ENCODE data around the gene GIT2. TPM values are rescaled to one million over a fixed set of nuclear protein-coding genes. Genes with fewer than 3 reads are reported as not detected.
"Not testable (repeated sequence)": the region's sequence is repeated elsewhere in the genome, so short reads cannot be mapped to it uniquely, and the experiment has no call there.

GIT2 gene
- total RNA-seq, 1 donor from 2014 or later: 72.3 TPM

- H3K36me3 Mint-ChIP-seq (ENCODE audit: low read depth): no peaks in the 10 kb centered on the region
- H3K4me3 Mint-ChIP-seq (ENCODE audit: low read depth): no peak overlapping the region
- peaks cover 28% of the 10 kb centered on the region for H3K4me1 Mint-ChIP-seq (ENCODE audit: low read depth)
- H3K27ac Mint-ChIP-seq: no peak overlapping the region
- DNase-seq (ENCODE audit: low spot score): no peak
- no peaks in the 10 kb centered on the region for H3K27me3 Mint-ChIP-seq (ENCODE audit: low read depth)
- intact Hi-C loops (cut with micrococcal nuclease): no loop called here
- H3K9me3 Mint-ChIP-seq: no peaks in the 10 kb centered on the region
Observed at GRCh38 chr12:109897029-109897428, 99.1 kb downstream of the GIT2 start.

GRCh38 chr12:109896188-109896587 is 100.0 kb downstream of the GIT2 start:
- H3K27me3 Mint-ChIP-seq (ENCODE audit: low read depth): no peaks in the 10 kb centered on the region
- no peaks in the 10 kb centered on the region for H3K9me3 Mint-ChIP-seq

GRCh38 chr12:109894939-109895338 is 101.2 kb downstream of the GIT2 start:
- Mint-ChIP-seq H3K9me3 (no peaks in the 10 kb centered on the region), H3K4me3 (ENCODE audit: low read depth) (no peak overlapping the region), H3K36me3 (ENCODE audit: low read depth) (no peaks in the 10 kb centered on the region), H3K4me1 (ENCODE audit: low read depth) (peaks cover 17% of the 10 kb centered on the region), H3K27me3 (ENCODE audit: low read depth) (no peaks in the 10 kb centered on the region), H3K27ac (no peak overlapping the region)
- intact Hi-C loops (cut with micrococcal nuclease): no loop called here
- no peak for DNase-seq (ENCODE audit: low spot score)

More at GRCh38 chr12:109896188-109896587, 100.0 kb downstream of the GIT2 start:
- Mint-ChIP-seq H3K4me3 (ENCODE audit: low read depth) (no peak overlapping the region), H3K27ac (no peak overlapping the region), H3K4me1 (ENCODE audit: low read depth) (peaks cover 22% of the 10 kb centered on the region), H3K36me3 (ENCODE audit: low read depth) (no peaks in the 10 kb centered on the region)
- DNase-seq (ENCODE audit: low spot score): no peak
- intact Hi-C loops (cut with micrococcal nuclease): no loop called here

- Mint-ChIP-seq H3K27me3 (ENCODE audit: low read depth) (no peaks in the 10 kb centered on the region), H3K4me1 (ENCODE audit: low read depth) (peaks cover 28% of the 10 kb centered on the region), H3K27ac (no peak overlapping the region), H3K4me3 (ENCODE audit: low read depth) (no peak overlapping the region), H3K36me3 (ENCODE audit: low read depth) (no peaks in the 10 kb centered on the region), H3K9me3 (no peaks in the 10 kb centered on the region)
- no peak for DNase-seq (ENCODE audit: low spot score)
- intact Hi-C loops (cut with micrococcal nuclease): no loop called here
Observed at GRCh38 chr12:109893261-109893995, 102.7 kb downstream of the GIT2 start.

- H3K27ac Mint-ChIP-seq: no peak overlapping the region
- no peaks in the 10 kb centered on the region for H3K9me3 Mint-ChIP-seq
- H3K4me1 Mint-ChIP-seq (ENCODE audit: low read depth): peaks cover 33% of the 10 kb centered on the region
- no peaks in the 10 kb centered on the region for H3K36me3 Mint-ChIP-seq (ENCODE audit: low read depth)
- no peak overlapping the region for H3K4me3 Mint-ChIP-seq (ENCODE audit: low read depth)
- intact Hi-C loops (cut with micrococcal nuclease): no loop called here
- DNase-seq (ENCODE audit: low spot score): no peak
- no peaks in the 10 kb centered on the region for H3K27me3 Mint-ChIP-seq (ENCODE audit: low read depth)
Observed at GRCh38 chr12:109892748-109893147, 103.4 kb downstream of the GIT2 start.

GRCh38 chr12:109892165-109892715 is 103.9 kb downstream of the GIT2 start:
- no peaks in the 10 kb centered on the region for H3K36me3 Mint-ChIP-seq (ENCODE audit: low read depth)
- H3K27me3 Mint-ChIP-seq (ENCODE audit: low read depth): no peaks in the 10 kb centered on the region
- peaks cover 37% of the 10 kb centered on the region for H3K4me1 Mint-ChIP-seq (ENCODE audit: low read depth)
- no peak overlapping the region for H3K27ac Mint-ChIP-seq
- no peak for DNase-seq (ENCODE audit: low spot score)
- intact Hi-C loops (cut with micrococcal nuclease): no loop called here
- H3K4me3 Mint-ChIP-seq (ENCODE audit: low read depth): no peak overlapping the region
- no peaks in the 10 kb centered on the region for H3K9me3 Mint-ChIP-seq

GRCh38 chr12:109891731-109892130 is 104.4 kb downstream of the GIT2 start:
- H3K36me3 Mint-ChIP-seq (ENCODE audit: low read depth); intact Hi-C loops (cut with micrococcal nuclease); DNase-seq (ENCODE audit: low spot score); H3K27ac Mint-ChIP-seq; H3K4me3 Mint-ChIP-seq (ENCODE audit: low read depth); H3K27me3 Mint-ChIP-seq (ENCODE audit: low read depth); H3K9me3 Mint-ChIP-seq: not testable (repeated sequence)
- H3K4me1 Mint-ChIP-seq (ENCODE audit: low read depth): peaks cover 37% of the 10 kb centered on the region

GRCh38 chr12:109890620-109891170 is 105.5 kb downstream of the GIT2 start:
- Mint-ChIP-seq H3K27ac (no peak overlapping the region), H3K4me1 (ENCODE audit: low read depth) (peaks cover 37% of the 10 kb centered on the region), H3K9me3 (no peaks in the 10 kb centered on the region), H3K4me3 (ENCODE audit: low read depth) (no peak overlapping the region), H3K27me3 (ENCODE audit: low read depth) (no peaks in the 10 kb centered on the region), H3K36me3 (ENCODE audit: low read depth) (no peaks in the 10 kb centered on the region)
- intact Hi-C loops (cut with micrococcal nuclease): no loop called here
- DNase-seq (ENCODE audit: low spot score): no peak

- Mint-ChIP-seq H3K4me1 (ENCODE audit: low read depth) (peaks cover 39% of the 10 kb centered on the region), H3K9me3 (no peaks in the 10 kb centered on the region)
- no peak for DNase-seq (ENCODE audit: low spot score)
Observed at GRCh38 chr12:109888179-109889020, 107.8 kb downstream of the GIT2 start.

GRCh38 chr12:109885616-109886015 is 110.6 kb downstream of the GIT2 start:
- intact Hi-C loops (cut with micrococcal nuclease): no loop called here
- Mint-ChIP-seq H3K36me3 (ENCODE audit: low read depth) (no peaks in the 10 kb centered on the region), H3K4me3 (ENCODE audit: low read depth) (no peak overlapping the region), H3K4me1 (ENCODE audit: low read depth) (peaks cover 40% of the 10 kb centered on the region), H3K9me3 (no peaks in the 10 kb centered on the region), H3K27ac (no peak overlapping the region), H3K27me3 (ENCODE audit: low read depth) (peaks cover 7% of the 10 kb centered on the region)
- DNase-seq (ENCODE audit: low spot score): no peak

More at GRCh38 chr12:109888179-109889020, 107.8 kb downstream of the GIT2 start:
- Mint-ChIP-seq H3K27me3 (ENCODE audit: low read depth) (peaks cover 3% of the 10 kb centered on the region), H3K4me3 (ENCODE audit: low read depth) (no peak overlapping the region), H3K36me3 (ENCODE audit: low read depth) (no peaks in the 10 kb centered on the region), H3K27ac (peak overlapping the region; percentile 91)
- intact Hi-C loops (cut with micrococcal nuclease): no loop called here

- intact Hi-C loops (cut with micrococcal nuclease): no loop called here
- H3K36me3 Mint-ChIP-seq (ENCODE audit: low read depth): no peaks in the 10 kb centered on the region
- no peak overlapping the region for H3K4me3 Mint-ChIP-seq (ENCODE audit: low read depth)
Observed at GRCh38 chr12:109883461-109883860, 112.7 kb downstream of the GIT2 start.

GRCh38 chr12:109881752-109882151 is 114.4 kb downstream of the GIT2 start:
- peak overlapping the region; percentile 75 for H3K4me3 Mint-ChIP-seq (ENCODE audit: low read depth)
- H3K27ac Mint-ChIP-seq: no peak overlapping the region
- no peak for DNase-seq (ENCODE audit: low spot score)
- H3K9me3 Mint-ChIP-seq: no peaks in the 10 kb centered on the region
- peaks cover 7% of the 10 kb centered on the region for H3K27me3 Mint-ChIP-seq (ENCODE audit: low read depth)
- no peaks in the 10 kb centered on the region for H3K36me3 Mint-ChIP-seq (ENCODE audit: low read depth)
- peaks cover 31% of the 10 kb centered on the region for H3K4me1 Mint-ChIP-seq (ENCODE audit: low read depth)
- intact Hi-C loops (cut with micrococcal nuclease): loop anchor here (2.0 kb wide), 1 partner anchor 363 kb away; no protein-coding TSS in a partner anchor

More at GRCh38 chr12:109883461-109883860, 112.7 kb downstream of the GIT2 start:
- no peak for DNase-seq (ENCODE audit: low spot score)
- H3K27me3 Mint-ChIP-seq (ENCODE audit: low read depth): peaks cover 7% of the 10 kb centered on the region
- no peaks in the 10 kb centered on the region for H3K9me3 Mint-ChIP-seq
- H3K4me1 Mint-ChIP-seq (ENCODE audit: low read depth): peaks cover 43% of the 10 kb centered on the region
- no peak overlapping the region for H3K27ac Mint-ChIP-seq

All from activated T-helper 2 cell treated with anti-CD3 and anti-CD28 coated beads, Interferon-gamma antibody, Interleukin-2, Interleukin-4, amounts not matched to agents 10 μg/mL and 5 μg/mL and 100 μg/mL, durations not matched to agents 14 hours and 24 hours and 36 hours (primary cell).